AG09309 (cell line): ENCODE results near the gene AURKB.
"Not testable (repeated sequence)": the region's sequence is repeated elsewhere in the genome, so short reads cannot be mapped to it uniquely, and the experiment has no call there.

Experiments
- DNase-seq: peaks from one replicate; pipeline ENCODE4 v3.0.0-alpha.2; 2010; ENCODE audit warnings: low read depth
- H3K4me3 ChIP-seq: 2 replicates; pipeline ENCODE4 v1.5.1; 2011; ENCODE audit warnings: mild to moderate bottlenecking, low read depth, low read length, moderate library complexity; ENCODE audit not compliant: control insufficient read depth
- TF ChIP-seq, protein P1 (sequence below): IDR thresholded peaks from 2 replicates; pipeline ENCODE4 v1.5.1; 2011; ENCODE audit warnings: mild to moderate bottlenecking, low read depth, low read length, inconsistent platforms; ENCODE audit not compliant: insufficient read depth, control insufficient read depth; ENCODE audit errors: missing control alignments

AURKB gene

DNA sequence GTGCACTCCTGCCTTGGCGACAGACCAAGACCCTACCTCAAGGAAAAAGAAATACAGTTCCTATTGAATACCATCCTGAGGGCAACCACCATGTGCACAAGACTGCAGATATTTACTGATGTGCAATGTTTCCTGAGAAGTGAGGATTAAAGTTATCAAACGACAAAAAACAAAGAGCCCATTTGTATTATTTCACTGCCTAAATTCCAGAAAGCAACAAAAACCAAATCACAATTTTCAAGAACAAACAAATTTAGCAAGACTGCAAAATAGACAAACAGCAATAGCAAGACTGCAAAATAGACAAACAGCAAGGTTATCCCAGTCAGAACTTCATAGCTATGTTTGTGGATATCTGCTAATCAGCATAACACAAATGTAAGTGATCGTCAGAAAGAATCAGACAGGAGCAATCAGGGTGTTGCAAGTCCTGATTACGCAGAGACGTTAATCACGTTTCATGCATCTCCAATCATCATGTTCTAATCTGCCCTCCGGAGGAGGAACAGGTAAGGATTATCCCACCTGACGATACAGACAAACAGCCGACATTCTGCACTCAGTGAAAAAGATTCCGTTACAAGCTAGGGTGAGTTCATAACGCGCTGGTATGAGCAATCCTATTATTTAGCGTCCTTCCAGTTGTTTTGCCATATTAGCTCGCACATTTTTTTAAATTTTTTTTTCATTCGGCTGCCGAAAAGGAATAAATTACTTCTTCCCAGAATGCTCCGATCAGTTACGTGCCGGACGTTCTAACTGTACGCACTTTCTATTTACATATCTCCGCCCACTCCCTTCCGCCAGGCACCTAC is 37.1 kb downstream of the AURKB start:
- DNase-seq, result peak; percentile 90
- TF ChIP-seq, protein P1, sequence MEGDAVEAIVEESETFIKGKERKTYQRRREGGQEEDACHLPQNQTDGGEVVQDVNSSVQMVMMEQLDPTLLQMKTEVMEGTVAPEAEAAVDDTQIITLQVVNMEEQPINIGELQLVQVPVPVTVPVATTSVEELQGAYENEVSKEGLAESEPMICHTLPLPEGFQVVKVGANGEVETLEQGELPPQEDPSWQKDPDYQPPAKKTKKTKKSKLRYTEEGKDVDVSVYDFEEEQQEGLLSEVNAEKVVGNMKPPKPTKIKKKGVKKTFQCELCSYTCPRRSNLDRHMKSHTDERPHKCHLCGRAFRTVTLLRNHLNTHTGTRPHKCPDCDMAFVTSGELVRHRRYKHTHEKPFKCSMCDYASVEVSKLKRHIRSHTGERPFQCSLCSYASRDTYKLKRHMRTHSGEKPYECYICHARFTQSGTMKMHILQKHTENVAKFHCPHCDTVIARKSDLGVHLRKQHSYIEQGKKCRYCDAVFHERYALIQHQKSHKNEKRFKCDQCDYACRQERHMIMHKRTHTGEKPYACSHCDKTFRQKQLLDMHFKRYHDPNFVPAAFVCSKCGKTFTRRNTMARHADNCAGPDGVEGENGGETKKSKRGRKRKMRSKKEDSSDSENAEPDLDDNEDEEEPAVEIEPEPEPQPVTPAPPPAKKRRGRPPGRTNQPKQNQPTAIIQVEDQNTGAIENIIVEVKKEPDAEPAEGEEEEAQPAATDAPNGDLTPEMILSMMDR, result no peak
- H3K4me3 ChIP-seq, result peak overlapping the region; percentile 18

DNA sequence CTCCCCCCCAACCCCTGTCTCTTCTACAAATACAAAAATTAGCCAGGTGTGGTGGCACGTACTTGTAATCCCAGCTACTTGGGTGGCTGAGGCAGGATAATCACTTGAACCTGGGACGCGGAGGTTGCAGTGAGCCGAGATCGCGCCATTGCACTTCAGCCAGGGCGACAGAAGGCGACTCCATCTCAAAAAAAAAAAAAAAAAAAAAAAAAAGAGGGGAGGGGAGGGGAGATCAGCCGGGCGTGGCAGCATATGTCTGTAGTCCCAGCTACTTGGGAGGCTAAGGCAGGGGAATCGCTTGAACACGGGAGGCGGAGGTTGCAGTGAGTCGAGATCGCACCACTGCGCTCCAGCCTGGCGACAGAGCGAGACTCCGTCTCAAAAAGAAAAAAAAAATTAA is 40.2 kb downstream of the AURKB start:
- not testable (repeated sequence) for H3K4me3 ChIP-seq

DNA sequence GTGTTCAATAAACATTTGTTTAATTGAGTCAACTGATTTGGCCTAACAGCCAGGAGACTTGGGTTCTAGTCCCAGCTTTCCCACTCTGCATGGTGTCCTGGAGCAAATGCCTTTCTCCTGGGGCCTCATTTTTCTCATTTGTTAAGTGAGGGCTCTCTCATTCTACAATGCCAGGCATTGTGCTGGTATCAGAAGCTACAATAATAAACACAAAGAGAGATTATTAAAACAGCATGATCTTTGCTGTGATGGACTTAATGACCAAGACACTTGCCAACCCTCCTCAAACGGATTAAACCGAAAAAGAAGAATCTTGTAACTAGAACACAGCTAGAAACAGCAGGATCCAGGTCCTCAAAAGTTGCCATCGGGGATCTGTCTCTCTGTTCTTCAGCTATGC is 42.8 kb downstream of the AURKB start:
- TF ChIP-seq, protein P1, result no peak
- H3K4me3 ChIP-seq, result no peak overlapping the region
- no peak for DNase-seq

More for the DNA sequence above, 40.2 kb downstream of the AURKB start:
- not testable (repeated sequence) for DNase-seq

DNA sequence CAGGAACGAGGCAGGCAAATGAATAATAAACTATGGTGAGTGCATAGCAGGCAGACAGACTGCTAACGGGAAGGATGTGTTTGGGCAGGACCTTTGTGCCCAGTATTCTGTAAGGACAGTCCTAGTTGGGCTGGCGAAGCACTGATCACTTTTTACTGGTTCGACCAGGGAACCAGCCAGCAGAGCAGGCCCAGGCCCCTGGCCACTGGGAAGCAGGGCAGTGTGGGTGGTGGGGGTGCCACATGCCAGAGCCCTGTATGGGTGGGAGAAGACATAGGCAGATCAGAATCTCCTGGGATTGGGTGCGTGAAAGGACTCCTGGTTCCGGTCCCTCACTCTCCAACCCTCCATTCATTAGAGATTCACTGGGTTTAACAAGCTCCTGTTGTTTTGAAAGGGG is 43.6 kb downstream of the AURKB start:
- DNase-seq, result no peak
- no peak overlapping the region for H3K4me3 ChIP-seq
- TF ChIP-seq, protein P1, result no peak

DNA sequence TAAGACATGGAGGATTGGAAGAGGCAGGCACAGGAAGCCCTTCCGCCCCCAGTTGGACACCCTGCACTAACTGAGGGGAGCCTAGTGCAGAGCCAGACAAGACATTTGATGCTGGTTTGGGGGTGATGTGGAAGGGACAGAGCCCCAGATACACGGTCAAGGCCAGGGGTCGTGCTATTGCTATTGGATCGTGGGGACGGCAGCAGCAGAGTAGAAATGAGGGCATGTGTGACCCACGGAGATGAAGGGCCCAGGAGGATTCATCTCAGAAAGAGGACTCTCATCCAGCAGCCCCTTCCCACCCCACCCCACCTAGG is 45.6 kb downstream of the AURKB start:
- DNase-seq, result no peak
- H3K4me3 ChIP-seq, result no peak overlapping the region
- TF ChIP-seq, protein P1, result no peak

DNA sequence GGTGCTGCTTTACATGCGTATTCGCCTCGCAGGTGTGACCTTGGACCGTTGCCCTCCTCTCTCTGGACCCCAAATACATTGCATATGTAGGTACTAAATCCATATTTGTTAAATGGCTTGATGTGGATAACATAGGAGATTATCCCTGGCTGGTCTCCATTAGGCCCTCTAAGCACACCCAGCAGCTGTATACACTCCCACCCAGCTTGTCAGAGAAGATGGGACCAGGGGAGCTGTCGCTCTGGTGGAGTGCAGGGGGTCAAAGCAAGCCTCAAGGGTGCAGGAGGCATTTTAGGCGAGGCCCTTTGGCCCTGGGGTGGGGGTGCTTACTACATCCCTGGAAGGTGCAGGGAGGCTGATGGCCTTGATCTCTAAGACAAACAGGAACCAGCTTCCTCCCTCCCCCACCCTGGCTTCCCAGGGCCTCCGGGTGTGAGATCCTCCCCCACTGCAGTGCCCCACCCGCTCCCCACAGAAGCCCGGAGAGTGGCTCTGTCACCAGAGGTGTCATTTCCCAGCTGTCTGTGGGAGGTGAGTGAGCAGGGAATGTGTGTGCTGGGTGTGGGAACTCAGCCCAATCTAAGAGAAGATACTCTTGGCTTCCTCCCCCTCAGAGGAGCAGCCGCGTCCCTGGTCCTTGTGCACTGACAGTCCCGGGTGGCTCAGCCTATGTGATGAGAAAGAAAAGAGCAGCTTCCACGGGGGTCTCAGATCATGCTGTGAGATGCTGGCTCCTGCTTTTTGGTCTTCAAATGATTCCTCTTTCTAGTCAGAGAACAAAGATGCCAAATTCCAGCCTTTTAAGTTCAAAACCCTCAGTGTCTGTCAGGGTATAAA is 46.2 kb downstream of the AURKB start:
- no peak overlapping the region for H3K4me3 ChIP-seq
- TF ChIP-seq, protein P1, result no peak
- DNase-seq, result no peak

DNA sequence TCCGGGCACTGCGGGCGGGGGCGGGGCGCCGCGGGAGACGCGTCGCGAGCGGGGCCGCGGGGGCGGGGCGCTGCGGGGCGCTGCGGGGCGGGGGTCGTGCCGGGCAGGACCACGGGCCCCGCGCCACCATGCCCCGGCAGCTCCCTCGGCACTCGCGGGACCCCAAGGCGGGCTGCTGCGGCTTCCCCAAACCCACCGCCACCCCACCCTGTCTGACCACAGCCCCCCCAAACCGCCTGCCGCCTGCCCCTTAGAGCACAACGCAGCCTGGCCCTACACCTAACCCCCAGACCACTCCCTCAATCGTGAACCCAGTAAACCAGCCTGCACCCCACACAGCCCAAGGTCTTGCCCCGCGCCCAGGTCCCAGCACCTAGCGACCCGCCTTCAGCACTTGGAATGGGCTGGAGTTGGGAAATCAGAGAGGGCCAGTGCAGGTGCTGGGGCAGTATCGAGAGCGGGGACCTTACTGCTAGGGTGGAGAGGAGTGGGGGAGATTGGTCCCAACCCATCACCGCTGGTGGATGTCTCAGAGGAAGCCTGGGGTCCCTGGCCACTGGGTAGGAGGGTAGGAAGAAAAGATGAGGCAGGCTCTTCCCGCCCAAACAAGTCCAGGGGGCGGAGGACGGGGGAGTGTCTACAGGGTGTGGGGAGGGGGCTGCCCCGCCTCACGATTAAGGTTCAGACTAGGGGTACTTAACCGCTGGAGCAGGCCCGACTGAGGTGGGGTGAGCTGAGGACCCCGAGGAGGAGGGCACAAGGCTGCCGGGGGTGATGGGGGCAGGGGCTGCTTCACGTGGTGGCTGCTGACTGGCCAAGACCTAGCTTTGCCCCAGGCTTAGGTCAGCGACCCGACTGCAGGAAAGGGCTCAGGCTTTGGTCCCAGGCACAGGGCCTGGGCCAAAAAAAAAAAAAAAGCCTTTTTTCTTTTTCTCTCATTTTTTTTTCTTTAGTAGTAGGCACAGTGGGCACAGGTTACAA is 47.1 kb downstream of the AURKB start:
- TF ChIP-seq, protein P1, result no peak
- no peak for DNase-seq
- H3K4me3 ChIP-seq, result peak overlapping the region; percentile 97
